T-helper 9 cell (primary cell): Measurements from ENCODE around the gene CABP2.
"Not testable (repeated sequence)": the region's sequence is repeated elsewhere in the genome, so short reads cannot be mapped to it uniquely, and the experiment has no call there.

Source experiments
- DNase-seq: peaks from one replicate; pipeline ENCODE4 v3.0.0-alpha.2; 2020
- total RNA-seq, 2 donors: gene quantifications; one replicate each; lab custom pipeline; 2026; lab: John Stamatoyannopoulos, UW

The CABP2 gene
- total RNA-seq, result 0 reads per million in 2 donors

DNA sequence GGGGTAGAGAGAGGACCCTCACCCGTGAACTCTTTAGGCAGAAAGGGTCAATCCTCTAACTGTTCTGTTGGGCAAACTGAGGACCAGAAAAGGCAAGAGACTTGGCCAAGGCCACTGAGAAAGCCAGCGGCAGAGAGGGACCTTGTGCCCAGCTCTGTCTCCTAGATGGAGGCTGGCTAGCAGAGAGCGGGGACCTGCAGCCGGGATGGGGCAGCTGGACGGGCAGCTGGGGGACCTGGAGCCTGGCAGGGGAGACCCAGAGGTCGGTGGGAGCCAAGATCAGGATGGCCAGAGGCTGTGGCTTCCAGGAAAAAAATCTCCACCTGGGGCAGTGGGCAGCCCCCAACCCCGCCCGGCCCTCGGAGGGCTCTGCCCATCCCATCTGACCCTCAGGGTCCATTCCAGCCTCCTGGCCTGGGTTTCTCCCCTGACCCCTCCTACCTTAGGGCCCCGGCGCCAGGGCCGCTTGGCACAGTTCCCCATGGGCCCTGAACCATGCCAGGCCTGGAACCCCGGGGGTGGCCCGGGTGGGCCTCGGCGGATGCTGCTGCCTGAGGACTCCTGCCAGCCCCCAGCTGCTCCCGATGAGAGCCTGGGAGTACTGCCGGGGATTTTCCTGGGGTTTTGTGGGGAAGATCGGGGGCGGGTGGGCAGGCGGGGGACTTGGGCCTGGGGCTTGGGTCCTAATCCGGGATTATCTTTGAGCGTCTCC is at the start of gene CABP2:
Gene CABP2, minus strand, starts transcription at position 603 of the 712 bp plus-strand sequence. Its CDS starts 120 bp downstream, at position 483.
- no peak for DNase-seq

- no peak for DNase-seq
These were observed 49.6 kb upstream of the CABP2 start for GRCh38 chr11:67572747-67573419.

- DNase-seq, result no peak
These were observed 49.1 kb upstream of the CABP2 start for GRCh38 chr11:67572305-67572704.

DNA sequence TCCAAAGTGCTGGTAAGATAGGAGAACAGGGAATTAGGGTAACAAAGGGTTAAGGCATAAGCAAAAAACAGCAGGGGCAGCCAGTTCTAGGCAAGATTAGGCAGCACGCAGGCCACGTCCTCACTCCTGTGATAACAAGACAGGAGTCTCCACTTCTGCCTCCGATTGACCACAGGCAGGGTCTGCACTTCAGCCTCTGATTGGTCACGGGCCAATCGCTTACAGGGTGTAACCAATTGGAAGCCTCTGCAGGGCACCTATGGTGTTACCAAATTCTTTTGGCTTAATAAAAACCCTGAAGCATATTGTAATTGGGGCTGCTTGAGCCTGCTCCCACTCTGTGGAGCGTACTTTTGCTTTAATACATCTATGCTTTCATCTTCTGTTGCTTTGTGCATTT is 48.2 kb upstream of the CABP2 start:
- no peak for DNase-seq

DNA sequence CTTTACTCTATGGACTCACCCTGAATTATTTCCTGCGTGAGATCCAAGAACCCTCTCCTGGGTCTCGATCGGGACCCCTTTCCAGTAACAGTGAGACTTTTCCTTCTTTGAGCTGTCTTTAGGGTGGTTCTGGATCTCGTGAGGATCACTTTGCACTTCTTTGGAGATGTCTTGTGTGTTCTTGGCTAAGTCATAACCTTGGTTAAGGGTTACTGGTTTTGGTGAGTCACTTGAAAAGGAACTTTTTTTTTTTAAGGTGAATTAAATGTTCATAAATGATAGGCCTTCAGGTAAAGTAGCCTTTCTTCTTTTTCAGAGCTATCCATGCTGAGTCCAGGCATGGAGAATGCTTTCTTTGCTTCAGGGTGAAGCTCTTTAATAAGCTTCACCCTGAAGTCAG is 41.0 kb upstream of the CABP2 start:
- no peak for DNase-seq

- DNase-seq, result not testable (repeated sequence)
These were observed 40.5 kb upstream of the CABP2 start for GRCh38 chr11:67563705-67564114.

DNA sequence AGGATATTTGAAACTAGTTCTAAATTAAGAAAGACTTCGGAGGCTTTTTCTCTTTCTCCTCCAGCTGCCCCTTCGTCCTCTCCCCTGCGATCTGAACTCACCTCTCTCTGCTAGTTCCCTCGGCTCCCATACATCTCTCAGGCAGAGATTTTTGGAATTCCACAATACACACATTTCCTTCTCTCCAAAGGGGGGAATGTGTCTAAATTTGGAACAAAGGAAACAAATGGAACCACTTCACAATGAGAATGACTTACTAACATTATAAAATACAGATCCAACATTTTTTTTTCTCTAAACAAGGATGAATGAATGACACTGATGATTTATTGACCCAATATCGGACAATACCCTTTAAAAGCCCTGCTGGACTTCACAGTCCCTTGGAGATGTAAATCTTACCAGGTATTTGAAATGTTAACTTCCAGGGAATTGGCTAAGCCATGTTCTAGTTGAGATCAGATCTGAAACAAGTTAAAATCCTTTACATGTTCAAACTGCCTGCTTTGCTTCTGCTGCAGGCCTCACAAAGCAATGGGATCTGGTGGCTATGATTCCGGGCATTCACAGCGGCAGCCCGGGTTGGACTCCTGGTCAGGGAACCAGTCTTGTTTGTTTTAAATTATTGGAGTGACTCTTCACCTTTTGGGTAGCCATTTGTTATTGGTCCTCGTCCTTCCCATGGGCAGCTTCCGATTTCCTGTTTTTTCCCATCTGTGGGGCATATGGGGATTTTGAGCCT is 39.9 kb upstream of the CABP2 start:
- no peak for DNase-seq

DNA sequence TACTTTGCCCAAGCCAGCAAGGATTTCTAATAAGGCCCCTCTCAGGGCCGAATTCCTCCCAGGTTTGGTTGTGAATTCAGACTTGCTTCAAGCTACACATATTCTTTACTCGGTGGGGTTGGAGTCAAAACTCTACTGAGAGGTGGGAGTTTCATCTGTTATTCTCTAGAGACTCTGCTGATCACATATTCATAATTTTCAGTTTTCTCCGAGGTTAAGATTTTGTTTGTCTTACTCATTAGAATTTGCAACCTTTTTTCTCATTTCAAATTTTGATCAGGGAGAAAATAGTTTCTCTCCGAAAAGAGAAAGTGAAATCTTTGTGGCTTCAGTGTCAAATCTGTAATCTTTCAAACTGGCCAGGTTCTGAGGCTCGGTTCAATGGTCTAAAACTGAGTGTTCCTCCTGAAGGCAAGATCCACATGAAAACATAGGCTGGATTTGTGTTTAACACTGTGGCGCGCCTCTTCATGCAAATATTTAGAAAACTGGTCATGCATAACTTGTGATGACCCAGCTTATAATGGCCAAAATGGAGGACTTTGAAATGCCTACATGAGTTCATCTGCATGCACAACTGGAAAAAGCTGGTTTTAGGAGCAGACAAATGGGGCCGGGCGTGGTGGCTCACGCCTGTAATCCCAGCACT is 38.8 kb upstream of the CABP2 start:
- DNase-seq, result no peak

DNA sequence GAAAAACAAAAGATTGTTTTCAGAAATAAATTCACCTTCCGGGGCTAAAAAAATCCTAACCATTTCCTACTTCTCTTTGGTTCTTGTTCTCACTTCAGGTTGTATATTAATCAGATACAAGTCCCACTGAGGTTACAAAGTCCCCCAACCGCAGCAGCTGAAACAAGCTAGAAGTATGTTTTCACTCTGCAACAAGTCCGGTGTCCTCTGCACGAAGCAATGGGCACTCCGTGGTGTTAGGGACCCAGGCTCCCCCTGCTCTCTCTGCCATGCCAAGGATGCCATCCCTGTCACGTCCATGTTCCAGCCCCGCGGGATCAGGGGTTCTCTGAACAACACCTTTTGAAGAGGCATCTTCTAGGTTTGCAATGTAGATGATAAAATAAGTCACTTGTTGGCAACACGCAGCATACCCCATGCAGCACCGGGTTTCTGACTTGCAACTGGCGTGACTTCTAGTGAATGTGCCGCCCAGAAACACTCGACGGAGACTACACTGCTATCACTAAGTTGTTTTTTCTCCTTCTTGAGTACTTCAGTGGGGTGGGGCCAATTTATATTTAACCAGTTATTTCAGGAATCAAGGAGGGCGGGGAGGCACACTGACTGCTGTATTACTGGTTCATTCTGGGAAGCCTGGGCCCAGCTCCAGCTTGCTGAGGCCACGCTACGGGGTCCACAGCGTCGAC is 35.0 kb upstream of the CABP2 start:
- DNase-seq, result no peak

- DNase-seq, result no peak
These were observed 33.0 kb upstream of the CABP2 start for GRCh38 chr11:67556244-67556643.

- DNase-seq, result not testable (repeated sequence)
These were observed 28.5 kb upstream of the CABP2 start for GRCh38 chr11:67551697-67552096.

- no peak for DNase-seq
These were observed 27.9 kb upstream of the CABP2 start for GRCh38 chr11:67551127-67551526.

DNA sequence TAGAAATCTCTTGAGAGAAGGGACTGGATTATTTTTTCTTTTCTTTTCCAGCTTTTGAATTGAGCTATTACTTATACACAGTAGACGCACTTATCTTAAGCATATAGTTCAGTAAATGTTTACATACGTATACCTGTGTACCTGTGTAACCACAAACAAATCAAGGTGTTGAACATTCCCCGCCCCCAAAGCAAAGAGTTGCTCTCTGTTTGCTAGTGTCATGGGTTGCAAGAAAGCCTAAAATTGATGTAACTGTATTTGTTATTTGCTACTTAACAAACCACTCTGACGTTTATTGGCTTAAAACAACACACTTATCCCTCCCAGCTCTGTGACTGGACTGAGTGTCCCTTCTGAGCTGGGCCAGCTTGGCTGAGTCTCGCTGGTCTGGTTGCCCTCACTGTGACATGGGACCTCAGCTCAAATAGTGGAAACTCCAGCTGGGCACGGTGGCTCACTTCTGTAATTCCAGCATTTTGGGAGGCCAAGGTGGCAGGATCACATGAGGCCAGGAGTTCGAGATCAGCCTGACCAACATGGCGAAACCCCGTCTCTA is 25.4 kb upstream of the CABP2 start:
- no peak for DNase-seq

DNA sequence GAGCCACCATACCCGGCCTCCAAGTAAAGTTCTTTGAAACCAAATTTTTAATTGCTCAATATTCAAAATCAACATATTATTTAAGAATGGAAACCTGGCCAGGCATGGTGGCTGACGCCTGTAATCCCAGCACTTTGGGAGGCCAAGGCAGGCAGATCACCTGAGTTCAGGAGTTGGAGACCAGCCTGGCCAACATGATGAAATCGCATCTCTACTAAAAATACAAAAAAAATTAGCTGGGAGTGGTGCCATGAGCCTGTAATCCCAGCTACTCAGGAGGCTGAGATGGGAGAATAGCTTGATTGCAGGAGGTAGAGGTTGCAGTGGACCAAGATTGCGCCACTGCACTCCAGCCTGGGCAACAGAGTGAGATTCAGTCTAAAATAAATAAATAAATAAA is 24.9 kb upstream of the CABP2 start:
- not testable (repeated sequence) for DNase-seq

DNA sequence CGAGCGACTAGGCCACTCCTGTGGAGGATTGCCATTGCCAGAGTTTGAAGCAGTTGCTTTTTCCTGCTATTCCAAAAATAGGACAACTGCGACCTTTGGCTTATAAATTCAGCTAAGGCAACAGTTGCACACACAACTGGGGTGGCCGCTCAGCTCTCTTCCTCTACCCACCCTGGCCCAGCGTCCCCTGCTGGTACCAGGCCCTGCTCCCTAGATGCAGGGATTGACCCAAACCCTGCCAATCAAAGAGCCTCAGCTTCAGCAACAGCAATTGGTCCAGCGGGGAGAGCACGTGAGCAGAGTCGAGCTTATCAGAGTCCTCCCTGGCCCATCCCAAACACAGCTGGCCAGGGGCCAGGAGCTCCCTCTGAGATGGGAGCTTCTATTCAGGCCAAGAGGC is 22.0 kb upstream of the CABP2 start:
- no peak for DNase-seq

DNA sequence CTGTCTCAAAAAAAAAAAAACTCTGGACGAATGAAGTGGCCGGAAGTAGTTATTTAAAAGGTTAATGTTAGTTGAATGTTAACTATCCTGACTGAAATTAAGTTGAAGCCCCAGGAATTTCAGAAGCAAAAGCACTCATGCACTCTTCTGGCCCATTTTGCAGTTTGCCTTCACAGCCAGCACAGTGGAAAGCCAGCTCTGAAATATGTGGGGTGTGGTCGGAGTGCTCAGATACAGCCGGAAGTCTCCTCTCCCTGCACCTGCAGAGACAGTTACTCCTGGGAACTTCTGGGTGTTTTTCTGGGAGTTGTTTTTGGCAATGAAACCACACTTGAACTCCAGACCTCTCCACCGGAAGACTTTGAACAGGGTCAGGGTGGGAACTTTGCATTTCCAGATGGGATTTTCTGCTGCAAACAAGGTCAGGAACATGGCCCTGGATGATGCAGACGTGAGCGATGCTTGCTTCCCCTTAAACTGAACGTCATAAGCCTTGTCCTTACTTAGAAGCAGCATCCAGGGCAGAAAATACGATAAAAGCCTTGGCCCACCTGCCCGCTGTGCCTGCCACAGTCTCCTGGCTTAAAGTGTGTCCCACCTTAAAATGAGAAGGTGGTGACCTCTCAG is 21.5 kb upstream of the CABP2 start:
- DNase-seq, result no peak

- no peak for DNase-seq
These were observed 20.3 kb upstream of the CABP2 start for GRCh38 chr11:67543585-67543984.

GRCh38 chr11:67542971-67543370 is 19.7 kb upstream of the CABP2 start:
- DNase-seq, result no peak

GRCh38 chr11:67542169-67542568 is 18.9 kb upstream of the CABP2 start:
- no peak for DNase-seq

DNA sequence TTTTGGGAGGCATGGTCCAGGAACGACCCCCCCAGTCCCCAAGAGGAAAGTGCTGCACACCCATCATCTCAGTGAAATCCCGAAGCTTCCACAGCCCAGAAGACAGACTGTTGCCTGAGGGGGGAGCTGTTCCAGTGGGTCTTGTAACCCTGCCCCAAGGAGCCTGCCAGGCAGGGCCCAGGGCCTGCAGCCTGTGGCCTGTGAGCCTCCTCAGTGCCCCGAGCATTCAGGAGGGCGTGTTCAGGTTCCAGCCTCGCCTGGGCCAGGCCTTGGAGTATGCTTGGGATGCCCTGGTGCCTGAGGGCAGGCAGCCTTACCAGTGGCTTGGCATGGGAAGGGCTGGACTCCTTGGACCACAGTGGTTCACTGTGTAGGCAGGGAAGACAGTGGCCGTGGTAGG is 18.0 kb upstream of the CABP2 start:
- DNase-seq, result no peak

DNA sequence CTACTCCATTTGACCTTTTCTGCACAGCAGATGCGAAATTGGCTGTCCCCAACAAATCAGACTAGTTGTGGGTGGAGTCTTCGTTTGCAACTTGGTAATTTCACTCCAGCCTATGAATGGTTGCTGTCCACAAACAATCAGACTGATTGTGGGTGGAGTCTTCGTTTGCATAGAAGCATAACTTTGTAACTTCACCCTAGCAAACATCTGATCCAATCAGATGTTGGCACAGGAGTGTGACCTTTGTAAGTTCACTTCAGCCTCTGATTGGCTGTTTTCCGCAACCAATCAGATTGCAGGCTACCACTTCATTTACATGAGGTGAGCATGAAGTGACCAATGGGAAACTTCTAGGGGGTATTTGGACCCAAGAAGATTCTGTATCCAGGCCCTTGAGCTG is 16.3 kb upstream of the CABP2 start:
- DNase-seq, result no peak
